GM21737 (cell line): Measurements from ENCODE around the gene NFIL3.
"Not testable (repeated sequence)": the region's sequence is repeated elsewhere in the genome, so short reads cannot be mapped to it uniquely, and the experiment has no call there.

Source experiments
- ATAC-seq: cut with Tn5 transposase; IDR thresholded peaks from one replicate; pipeline ENCODE4 v1.9.1; 2021; ENCODE audit warnings: mild to moderate bottlenecking, moderate library complexity; ENCODE audit not compliant: unreplicated experiment

Gene NFIL3

GRCh38 chr9:91423785-91424402, at the start of gene NFIL3:
Gene NFIL3, minus strand, starts transcription at chr9:91423832. Its CDS starts 13,098 bp downstream, at chr9:91410734.
- ATAC-seq = peak; percentile 81

DNA sequence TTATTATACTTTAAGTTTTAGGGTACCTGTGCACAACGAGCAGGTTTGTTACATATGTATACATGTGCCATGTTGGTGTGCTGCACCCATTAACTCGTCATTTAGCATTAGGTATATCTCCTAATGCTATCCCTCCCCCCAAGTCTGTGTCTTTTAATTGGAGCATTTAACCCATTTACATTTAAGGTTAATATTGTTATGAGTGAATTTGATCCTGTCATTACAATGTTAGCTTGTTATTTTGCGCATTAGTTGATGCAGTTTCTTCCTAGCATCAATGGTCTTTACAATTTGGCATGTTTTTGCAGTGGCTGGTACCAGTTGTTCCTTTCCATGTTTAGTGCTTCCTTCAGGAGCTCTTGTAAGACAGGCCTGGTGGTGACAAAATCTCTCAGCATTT, 47.9 kb upstream of the NFIL3 start:
- not testable (repeated sequence) for ATAC-seq

DNA sequence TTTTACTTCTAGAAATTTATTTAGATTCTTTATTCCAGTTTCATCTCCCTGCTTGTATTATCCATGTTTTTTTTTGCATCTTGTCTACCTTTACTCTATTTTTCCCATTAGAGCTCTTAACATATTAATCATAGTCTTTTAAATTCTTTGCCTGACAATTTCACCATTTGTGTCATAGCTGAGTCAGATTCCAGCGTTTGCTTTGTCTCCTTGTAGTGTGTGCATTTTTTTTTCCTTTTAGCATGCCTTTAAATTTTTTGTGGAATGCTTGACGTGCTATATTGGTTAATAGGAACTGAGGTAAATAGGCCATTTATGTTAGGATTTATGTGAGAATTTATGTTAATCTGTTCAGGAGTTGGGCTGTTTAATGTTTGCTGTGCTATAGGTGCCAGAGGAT, 41.8 kb upstream of the NFIL3 start:
- no peak for ATAC-seq

GRCh38 chr9:91458906-91459305, 35.3 kb upstream of the NFIL3 start:
- ATAC-seq = no peak

- no peak for ATAC-seq
Observed at GRCh38 chr9:91452844-91453243, 29.2 kb upstream of the NFIL3 start.

- ATAC-seq = no peak
Observed at GRCh38 chr9:91451431-91452270, 28.0 kb upstream of the NFIL3 start.

GRCh38 chr9:91445135-91445534, 21.5 kb upstream of the NFIL3 start:
- no peak for ATAC-seq

DNA sequence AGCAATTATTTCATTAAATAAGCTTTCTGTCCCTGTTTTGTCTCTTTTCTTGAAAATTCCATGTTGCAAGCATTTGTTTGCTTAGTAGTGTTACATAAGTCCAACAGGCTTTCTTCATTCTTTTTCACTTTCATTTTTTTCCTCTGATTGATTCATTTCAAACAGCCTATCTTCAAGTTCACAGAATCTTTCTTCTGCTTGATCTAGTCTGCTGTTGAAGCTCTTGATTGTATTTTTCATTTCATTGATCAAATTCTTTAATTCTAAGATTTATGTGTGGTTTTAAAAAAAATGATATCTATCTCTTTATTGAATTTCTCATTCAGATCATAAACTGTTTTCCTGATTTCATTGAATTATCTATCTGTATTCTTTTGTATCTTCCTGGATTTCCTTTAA, 20.4 kb upstream of the NFIL3 start:
- ATAC-seq = no peak

- no peak for ATAC-seq
Observed at GRCh38 chr9:91443321-91443993, 19.8 kb upstream of the NFIL3 start.

DNA sequence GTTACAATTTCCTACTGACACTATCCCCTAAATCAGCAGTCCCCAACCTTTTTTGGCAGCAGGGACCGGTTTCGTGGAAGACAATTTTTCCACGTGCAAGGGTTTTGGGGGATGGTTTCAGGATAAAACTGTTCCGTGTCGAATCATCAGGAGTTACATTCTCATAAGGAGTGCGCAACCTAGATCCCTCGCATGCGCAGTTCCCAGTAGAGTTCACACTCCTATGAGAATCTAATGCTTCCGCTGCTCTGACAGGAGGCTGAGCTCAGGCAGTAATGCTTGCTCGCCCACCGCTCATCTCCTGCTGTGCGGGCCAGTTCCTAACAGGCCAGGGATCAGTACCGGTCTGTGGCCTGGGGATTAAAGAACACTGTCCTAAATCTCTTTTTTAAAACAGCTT, 13.2 kb upstream of the NFIL3 start:
- ATAC-seq = no peak

- no peak for ATAC-seq
Observed at GRCh38 chr9:91433180-91433579, 9.5 kb upstream of the NFIL3 start.

DNA sequence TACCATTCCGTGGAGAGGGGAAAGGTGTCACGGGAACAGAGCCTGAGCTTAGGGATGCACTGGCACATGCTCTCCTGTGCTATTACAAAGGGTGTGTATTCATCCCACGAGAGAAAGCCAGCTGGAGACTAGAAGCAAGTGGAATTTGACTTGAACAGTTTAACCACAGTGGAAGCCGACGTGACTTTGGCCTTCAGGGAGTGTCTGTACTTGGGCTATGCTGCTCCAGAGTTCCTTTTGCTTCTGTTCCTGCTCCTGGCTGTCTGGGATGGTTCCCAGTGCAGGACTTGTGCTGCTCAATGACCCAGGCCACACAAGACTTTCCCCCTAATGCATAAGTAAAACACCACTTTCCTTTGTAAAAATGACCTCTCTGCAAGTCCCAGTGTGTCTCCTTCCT, 7.9 kb upstream of the NFIL3 start:
- no peak for ATAC-seq

DNA sequence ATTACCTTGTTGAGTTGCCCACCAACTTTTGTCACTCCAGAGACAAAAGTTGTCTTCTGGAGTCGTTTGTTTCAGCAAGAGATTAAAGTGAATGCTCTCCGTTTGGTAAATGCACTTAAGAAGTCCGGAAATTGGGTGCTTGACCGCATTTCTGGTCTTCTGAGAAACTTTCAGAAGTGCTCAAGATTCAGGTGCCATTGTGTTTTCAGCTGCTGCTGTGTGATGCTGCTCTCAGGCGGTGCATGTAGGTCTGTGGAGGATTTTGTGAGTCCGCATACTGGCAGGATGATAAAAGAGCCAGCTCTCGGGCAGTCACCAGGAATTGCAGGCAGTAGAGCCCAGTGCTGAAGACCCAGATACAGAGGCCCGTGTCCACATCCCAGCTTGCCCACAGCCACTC, 5.9 kb upstream of the NFIL3 start:
- ATAC-seq = no peak

- no peak for ATAC-seq
Observed at GRCh38 chr9:91428927-91429351, 5.3 kb upstream of the NFIL3 start.

GRCh38 chr9:91428436-91428835, 4.8 kb upstream of the NFIL3 start:
- ATAC-seq = no peak

GRCh38 chr9:91427873-91428272, 4.2 kb upstream of the NFIL3 start:
- no peak for ATAC-seq

DNA sequence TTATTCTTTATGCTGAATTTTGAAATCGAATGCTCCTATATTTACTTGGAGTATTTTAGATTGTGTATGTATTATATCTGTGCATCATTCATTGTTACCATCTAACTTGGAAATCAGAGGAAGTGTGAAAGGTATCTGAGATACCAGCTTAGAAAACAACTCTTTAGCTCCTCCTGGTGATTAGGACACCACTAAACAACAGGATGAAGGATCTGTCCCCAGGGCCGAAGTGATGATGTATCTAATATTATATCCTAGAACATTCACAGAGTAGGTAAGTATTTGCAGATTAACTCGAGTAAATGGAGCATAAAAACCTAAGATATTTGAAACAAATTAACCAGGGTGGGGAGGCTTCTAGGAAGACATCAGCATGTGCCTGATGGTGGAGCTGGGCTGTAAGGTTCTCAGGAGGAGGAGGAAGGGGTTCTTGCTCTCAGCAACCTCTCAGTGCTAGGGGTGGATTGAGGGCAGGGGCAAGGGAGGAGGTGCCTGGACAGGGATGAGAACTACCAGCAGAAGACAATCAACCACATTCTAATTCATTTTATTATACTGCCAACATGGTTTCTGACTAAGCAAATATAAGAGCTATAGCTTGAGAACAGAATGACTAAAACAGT, 2.6 kb upstream of the NFIL3 start:
- no peak for ATAC-seq

GRCh38 chr9:91425271-91425670, 1.6 kb upstream of the NFIL3 start:
- no peak for ATAC-seq

- peak; percentile 4 for ATAC-seq
Observed at GRCh38 chr9:91424403-91425176, 958 bp upstream of the NFIL3 start.
